HG03139 (cell line): ENCODE data around the gene OR2T34.
"Not testable (repeated sequence)": the region's sequence is repeated elsewhere in the genome, so short reads cannot be mapped to it uniquely, and the experiment has no call there.

Experiments
- ATAC-seq: cut with Tn5 transposase; IDR thresholded peaks from one replicate; pipeline ENCODE4 v1.9.1; 2021; ENCODE audit not compliant: unreplicated experiment

The OR2T34 gene

GRCh38 chr1:248562672-248563071, 11.9 kb downstream of the OR2T34 start, which contains the start of gene OR2T29:
Gene OR2T29, minus strand, starts transcription at chr1:248562772. Its CDS starts 3,281 bp downstream, at chr1:248559491.
- ATAC-seq, result not testable (repeated sequence)

GRCh38 chr1:248551027-248551426, 23.5 kb downstream of the OR2T34 start:
- ATAC-seq, result not testable (repeated sequence)

GRCh38 chr1:248547383-248547782, 27.2 kb downstream of the OR2T34 start:
- not testable (repeated sequence) for ATAC-seq

GRCh38 chr1:248537449-248537848, 37.1 kb downstream of the OR2T34 start:
- not testable (repeated sequence) for ATAC-seq
